ENCODE results near the gene EDC3.
"Not testable (repeated sequence)": the region's sequence is repeated elsewhere in the genome, so short reads cannot be mapped to it uniquely, and the experiment has no call there.

DNA sequence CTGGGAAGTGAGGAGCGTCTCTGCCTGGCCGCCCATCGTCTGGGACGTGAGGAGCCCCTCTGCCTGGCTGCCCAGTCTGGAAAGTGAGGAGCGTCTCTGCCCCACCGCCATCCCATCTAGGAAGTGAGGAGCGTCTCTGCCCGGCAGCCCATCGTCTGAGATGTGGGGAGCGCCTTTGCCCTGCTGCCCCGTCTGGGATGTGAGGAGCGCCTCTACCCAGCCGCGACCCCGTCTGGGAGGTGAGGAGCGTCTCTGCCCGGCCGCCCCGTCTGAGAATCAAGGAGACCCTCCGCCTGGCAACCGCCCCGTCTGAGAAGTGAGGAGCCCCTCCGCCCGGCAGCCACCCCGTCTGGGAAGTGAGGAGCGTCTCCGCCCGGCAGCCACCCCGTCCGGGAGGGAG lies 32.9 kb upstream of the EDC3 start:
- TF ChIP-seq, protein P1, sequence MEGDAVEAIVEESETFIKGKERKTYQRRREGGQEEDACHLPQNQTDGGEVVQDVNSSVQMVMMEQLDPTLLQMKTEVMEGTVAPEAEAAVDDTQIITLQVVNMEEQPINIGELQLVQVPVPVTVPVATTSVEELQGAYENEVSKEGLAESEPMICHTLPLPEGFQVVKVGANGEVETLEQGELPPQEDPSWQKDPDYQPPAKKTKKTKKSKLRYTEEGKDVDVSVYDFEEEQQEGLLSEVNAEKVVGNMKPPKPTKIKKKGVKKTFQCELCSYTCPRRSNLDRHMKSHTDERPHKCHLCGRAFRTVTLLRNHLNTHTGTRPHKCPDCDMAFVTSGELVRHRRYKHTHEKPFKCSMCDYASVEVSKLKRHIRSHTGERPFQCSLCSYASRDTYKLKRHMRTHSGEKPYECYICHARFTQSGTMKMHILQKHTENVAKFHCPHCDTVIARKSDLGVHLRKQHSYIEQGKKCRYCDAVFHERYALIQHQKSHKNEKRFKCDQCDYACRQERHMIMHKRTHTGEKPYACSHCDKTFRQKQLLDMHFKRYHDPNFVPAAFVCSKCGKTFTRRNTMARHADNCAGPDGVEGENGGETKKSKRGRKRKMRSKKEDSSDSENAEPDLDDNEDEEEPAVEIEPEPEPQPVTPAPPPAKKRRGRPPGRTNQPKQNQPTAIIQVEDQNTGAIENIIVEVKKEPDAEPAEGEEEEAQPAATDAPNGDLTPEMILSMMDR (IDR thresholded peaks at IDR 0.05): not testable (repeated sequence)
- not testable (repeated sequence) for TF ChIP-seq EP300, POLR2A (IDR thresholded peaks at IDR 0.05)
